Measurements from ENCODE around the gene IGSF10. TPM values are rescaled to one million over a fixed set of nuclear protein-coding genes. Genes with fewer than 3 reads are reported as not detected.

IGSF10 gene
- polyA plus RNA-seq, 1 donor (not counting 4 experiments of a cell fraction or from before 2014, with no cell fraction given) = under 0.01 TPM

GRCh38 chr3:151459358-151459757 is 1.5 kb downstream of the IGSF10 start:
- dilution Hi-C loops (cut with MboI; ENCODE audit: extremely low pct_ligation_motif_present, low sequenced_read_pairs) = no loop called here
- no peak for FAIRE-seq

GRCh38 chr3:151456065-151456464 is 4.8 kb downstream of the IGSF10 start:
- Histone ChIP-seq H3K9ac (ENCODE audit: control insufficient read depth, extremely low read depth, insufficient read depth, low read length) (no peak overlapping the region), H2AFZ (ENCODE audit: control insufficient read depth, low read length) (no peak overlapping the region), H3K4me3 (ENCODE audit: control insufficient read depth in 2 of 3, extremely low read depth in 1 of 3, insufficient read depth in 2 of 3, low read depth in 1 of 3, low read length in 3 of 3) (no peak overlapping the region), H3K4me1 (ENCODE audit: control insufficient read depth, extremely low read depth, insufficient read depth, low read length) (peaks cover 3% of the 10 kb centered on the region), H3K9me3 (ENCODE audit: control insufficient read depth, low read depth, low read length) (no peaks in the 10 kb centered on the region), H3K9me1 (ENCODE audit: control insufficient read depth, extremely low read depth, insufficient read depth, low read length) (no peaks in the 10 kb centered on the region), H3K4me2 (ENCODE audit: control insufficient read depth, extremely low read depth, insufficient read depth, low read depth, low read length) (no peak overlapping the region), H4K20me1 (ENCODE audit: control insufficient read depth, extremely low read depth, insufficient read depth, low read length) (no peaks in the 10 kb centered on the region), H3K27ac (ENCODE audit: control insufficient read depth, insufficient read depth, low read length) (no peak overlapping the region), H3K79me2 (ENCODE audit: control insufficient read depth, insufficient read depth, low read length) (no peaks in the 10 kb centered on the region), H3K36me3 (ENCODE audit: control insufficient read depth in 2 of 2, extremely low read depth in 1 of 2, insufficient read depth in 2 of 2, low read length in 2 of 2) (no peaks in the 10 kb centered on the region), H3K27me3 (ENCODE audit: control insufficient read depth, extremely low read depth, insufficient read depth, low read length) (peaks cover 7% of the 10 kb centered on the region)
- dilution Hi-C loops (cut with MboI; ENCODE audit: extremely low pct_ligation_motif_present, low sequenced_read_pairs) = no loop called here
- no peak for TF ChIP-seq CTCF (optimal IDR thresholded peaks at IDR 0.05 in 1 of 3, IDR thresholded peaks at IDR 0.05 in 1 of 3, conservative IDR thresholded peaks at IDR 0.05 in 1 of 3; ENCODE audit: extremely low read depth in 1 of 3, insufficient read depth in 2 of 3, low read length in 3 of 3)
- TF ChIP-seq EZH2 (IDR thresholded peaks at IDR 0.05; ENCODE audit: low read length) = no peak
- FAIRE-seq = no peak
- no peak for DNase-seq (ENCODE audit: low read depth, low spot score)

More at GRCh38 chr3:151459358-151459757, 1.5 kb downstream of the IGSF10 start:
- Histone ChIP-seq H3K36me3 (ENCODE audit: control insufficient read depth in 2 of 2, extremely low read depth in 1 of 2, insufficient read depth in 2 of 2, low read length in 2 of 2) (no peaks in the 10 kb centered on the region), H3K9me3 (ENCODE audit: control insufficient read depth, low read depth, low read length) (no peaks in the 10 kb centered on the region), H3K4me2 (ENCODE audit: control insufficient read depth, extremely low read depth, insufficient read depth, low read depth, low read length) (no peak overlapping the region), H4K20me1 (ENCODE audit: control insufficient read depth, extremely low read depth, insufficient read depth, low read length) (no peaks in the 10 kb centered on the region), H2AFZ (ENCODE audit: control insufficient read depth, low read length) (no peak overlapping the region), H3K27me3 (ENCODE audit: control insufficient read depth, extremely low read depth, insufficient read depth, low read length) (peaks cover 14% of the 10 kb centered on the region), H3K27ac (ENCODE audit: control insufficient read depth, insufficient read depth, low read length) (no peak overlapping the region), H3K4me1 (ENCODE audit: control insufficient read depth, extremely low read depth, insufficient read depth, low read length) (peaks cover 5% of the 10 kb centered on the region), H3K9me1 (ENCODE audit: control insufficient read depth, extremely low read depth, insufficient read depth, low read length) (no peaks in the 10 kb centered on the region), H3K4me3 (ENCODE audit: control insufficient read depth in 2 of 3, extremely low read depth in 1 of 3, insufficient read depth in 2 of 3, low read depth in 1 of 3, low read length in 3 of 3) (no peak overlapping the region), H3K9ac (ENCODE audit: control insufficient read depth, extremely low read depth, insufficient read depth, low read length) (no peak overlapping the region), H3K79me2 (ENCODE audit: control insufficient read depth, insufficient read depth, low read length) (no peaks in the 10 kb centered on the region)
- TF ChIP-seq CTCF (optimal IDR thresholded peaks at IDR 0.05 in 1 of 3, IDR thresholded peaks at IDR 0.05 in 1 of 3, conservative IDR thresholded peaks at IDR 0.05 in 1 of 3; ENCODE audit: extremely low read depth in 1 of 3, insufficient read depth in 2 of 3, low read length in 3 of 3) = no peak
- TF ChIP-seq EZH2 (IDR thresholded peaks at IDR 0.05; ENCODE audit: low read length) = no peak
- DNase-seq (ENCODE audit: low read depth, low spot score) = no peak
